ENCODE data around the gene GAB2.
"Not testable (repeated sequence)": the region's sequence is repeated elsewhere in the genome, so short reads cannot be mapped to it uniquely, and the experiment has no call there.

Gene GAB2

DNA sequence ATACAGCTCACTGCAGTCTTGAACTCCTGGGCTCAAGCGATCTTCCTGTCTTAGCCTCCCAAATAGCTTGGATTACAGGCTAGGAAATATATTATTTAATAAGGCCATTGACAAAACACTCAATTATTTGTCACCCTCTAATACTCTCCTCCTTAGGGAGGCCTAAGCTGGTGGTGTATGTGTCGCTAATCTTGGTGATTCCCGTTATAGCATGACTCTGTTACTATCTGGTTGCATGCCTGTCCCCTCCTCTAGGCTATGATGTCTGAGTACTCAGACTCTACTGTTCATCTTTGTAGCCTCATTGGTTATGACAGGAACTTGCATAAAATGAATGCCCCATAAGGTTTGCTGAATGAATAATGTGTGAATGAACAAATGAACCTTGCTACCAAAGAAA is 141.3 kb downstream of the GAB2 start:
- Histone ChIP-seq H3K9me3 (ENCODE audit: control insufficient read depth in 1 of 2, low read length in 2 of 2) (peaks cover 0 to 9% of the 10 kb centered on the region in 2 donors), H3K4me1 (ENCODE audit: control insufficient read depth in 1 of 2, insufficient read depth in 2 of 2, low read length in 2 of 2) (peaks cover 10% of the 10 kb centered on the region in 2 donors), H3K9ac (ENCODE audit: low read depth in 1 of 2, low read length in 2 of 2) (no peak overlapping the region), H3K36me3 (ENCODE audit: control insufficient read depth in 1 of 2, insufficient read depth in 2 of 2, low read length in 2 of 2) (peaks cover 0 to 18% of the 10 kb centered on the region in 2 donors), H3K4me3 (ENCODE audit: low read depth in 1 of 2, low read length in 2 of 2) (no peak overlapping the region), H3K27ac (ENCODE audit: low read depth, low read length) (no peak overlapping the region), H3K27me3 (ENCODE audit: control insufficient read depth in 1 of 2, insufficient read depth in 2 of 2, low read length in 2 of 2) (no peaks in the 10 kb centered on the region)

DNA sequence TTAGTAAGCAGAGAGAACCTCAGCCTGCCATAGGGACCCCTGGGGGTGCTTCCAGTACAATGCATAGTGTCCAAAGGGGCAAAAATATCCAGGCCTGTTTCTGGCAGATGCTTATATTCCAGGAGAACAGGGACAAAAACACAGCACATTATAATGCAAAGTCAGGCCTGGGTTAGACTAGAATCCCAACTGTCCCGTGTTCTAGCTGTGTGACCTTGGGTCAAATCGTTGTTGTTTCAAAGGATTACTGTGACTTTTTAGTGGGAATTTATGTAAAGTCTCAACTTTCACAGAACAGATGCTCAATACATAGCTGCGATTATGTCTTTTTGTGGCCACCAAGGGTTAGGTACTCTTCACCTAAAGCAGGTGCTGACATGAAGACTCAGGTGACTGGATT is 142.9 kb downstream of the GAB2 start:
- Histone ChIP-seq H3K36me3 (ENCODE audit: control insufficient read depth in 1 of 2, insufficient read depth in 2 of 2, low read length in 2 of 2) (peaks cover 0 to 8% of the 10 kb centered on the region in 2 donors), H3K9ac (ENCODE audit: low read depth in 1 of 2, low read length in 2 of 2) (no peak overlapping the region), H3K4me3 (ENCODE audit: low read depth in 1 of 2, low read length in 2 of 2) (no peak overlapping the region), H3K9me3 (ENCODE audit: control insufficient read depth in 1 of 2, low read length in 2 of 2) (peaks cover 0 to 9% of the 10 kb centered on the region in 2 donors), H3K4me1 (ENCODE audit: control insufficient read depth in 1 of 2, insufficient read depth in 2 of 2, low read length in 2 of 2) (peaks cover 10% of the 10 kb centered on the region in 2 donors), H3K27me3 (ENCODE audit: control insufficient read depth in 1 of 2, insufficient read depth in 2 of 2, low read length in 2 of 2) (no peaks in the 10 kb centered on the region), H3K27ac (ENCODE audit: low read depth, low read length) (no peak overlapping the region)

DNA sequence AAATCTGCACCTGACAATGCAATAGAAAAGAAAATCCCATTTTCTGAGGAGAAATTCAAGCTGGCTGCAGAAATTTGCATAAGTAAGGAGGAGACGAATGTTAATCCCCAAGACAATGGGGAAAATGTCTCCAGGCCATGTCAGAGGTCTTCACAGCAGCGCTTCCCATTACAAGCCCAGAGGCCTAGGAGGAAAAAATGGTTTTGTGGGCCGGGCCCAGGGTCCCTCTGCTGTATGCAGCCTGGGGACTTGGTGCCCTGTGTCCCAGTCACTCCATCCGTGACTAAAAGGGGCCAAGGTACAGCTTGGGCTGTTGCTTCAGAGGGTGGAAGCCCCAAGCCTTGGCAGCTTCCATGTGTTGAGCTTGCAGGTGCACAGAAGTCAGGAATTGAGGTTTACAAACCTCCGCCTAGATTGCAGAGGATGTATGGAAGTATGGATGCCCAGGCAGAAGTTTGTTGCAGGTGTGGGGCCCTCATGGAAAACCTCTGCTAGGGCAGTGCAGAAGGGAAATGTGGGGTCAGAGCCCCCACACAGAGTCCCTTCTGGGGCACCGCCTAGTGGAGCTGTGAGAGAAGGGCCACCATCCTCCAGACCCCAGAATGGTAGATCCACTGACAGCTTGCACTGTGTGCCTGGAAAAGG is 144.9 kb downstream of the GAB2 start:
- H3K4me1 ChIP-seq (ENCODE audit: control insufficient read depth in 1 of 2, insufficient read depth in 2 of 2, low read length in 2 of 2); H3K27ac ChIP-seq (ENCODE audit: low read depth, low read length); H3K27me3 ChIP-seq (ENCODE audit: control insufficient read depth in 1 of 2, insufficient read depth in 2 of 2, low read length in 2 of 2); H3K4me3 ChIP-seq (ENCODE audit: low read depth in 1 of 2, low read length in 2 of 2); H3K9ac ChIP-seq (ENCODE audit: low read depth in 1 of 2, low read length in 2 of 2); H3K36me3 ChIP-seq (ENCODE audit: control insufficient read depth in 1 of 2, insufficient read depth in 2 of 2, low read length in 2 of 2); H3K9me3 ChIP-seq (ENCODE audit: control insufficient read depth in 1 of 2, low read length in 2 of 2): not testable (repeated sequence)

DNA sequence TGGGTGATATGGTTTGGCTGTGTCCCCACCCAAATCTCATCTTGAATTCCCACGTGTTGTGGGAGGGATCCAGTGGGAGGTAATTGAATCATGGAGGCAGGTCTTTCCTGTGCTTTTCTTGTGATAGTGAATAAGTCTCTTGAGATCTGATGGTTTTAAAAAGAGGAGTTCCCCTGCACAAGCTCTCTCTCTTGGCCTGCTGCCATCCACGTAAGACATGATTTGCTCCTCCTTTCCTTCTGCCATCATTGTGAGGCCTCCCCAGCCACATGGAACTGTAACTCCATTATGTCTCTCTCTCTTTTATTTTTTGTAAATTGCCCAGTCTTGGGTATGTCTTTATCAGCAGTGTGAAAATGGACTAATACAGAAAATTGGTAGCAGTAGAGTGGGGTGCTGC is 145.8 kb downstream of the GAB2 start:
- H3K27ac ChIP-seq (ENCODE audit: low read depth, low read length); H3K9me3 ChIP-seq (ENCODE audit: control insufficient read depth in 1 of 2, low read length in 2 of 2); H3K27me3 ChIP-seq (ENCODE audit: control insufficient read depth in 1 of 2, insufficient read depth in 2 of 2, low read length in 2 of 2); H3K9ac ChIP-seq (ENCODE audit: low read depth in 1 of 2, low read length in 2 of 2); H3K36me3 ChIP-seq (ENCODE audit: control insufficient read depth in 1 of 2, insufficient read depth in 2 of 2, low read length in 2 of 2); H3K4me1 ChIP-seq (ENCODE audit: control insufficient read depth in 1 of 2, insufficient read depth in 2 of 2, low read length in 2 of 2); H3K4me3 ChIP-seq (ENCODE audit: low read depth in 1 of 2, low read length in 2 of 2): not testable (repeated sequence)

DNA sequence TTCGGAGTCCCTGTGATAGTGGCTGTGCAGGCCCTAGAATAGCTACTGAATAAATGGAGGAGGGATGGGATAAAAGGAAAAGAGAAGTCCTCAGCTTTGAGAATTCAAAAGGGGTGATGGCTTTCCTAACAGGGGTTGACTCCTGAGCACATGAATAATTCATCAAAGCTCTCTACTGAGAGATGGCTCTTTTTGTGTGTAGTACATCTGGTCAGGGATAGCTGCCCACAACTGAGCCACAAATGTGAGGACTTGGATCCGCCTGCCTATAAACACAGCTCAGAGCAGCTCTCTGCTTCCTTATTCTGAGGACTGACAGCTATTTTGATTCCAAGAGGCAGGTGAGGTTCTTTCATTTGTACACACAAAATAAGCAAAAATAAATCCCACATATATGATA is 146.6 kb downstream of the GAB2 start:
- no peak overlapping the region for H3K4me3 ChIP-seq (ENCODE audit: low read depth in 1 of 2, low read length in 2 of 2)
- H3K4me1 ChIP-seq (ENCODE audit: control insufficient read depth in 1 of 2, insufficient read depth in 2 of 2, low read length in 2 of 2) = no peaks in the 10 kb centered on the region
- peaks cover 0 to 5% of the 10 kb centered on the region in 2 donors for H3K36me3 ChIP-seq (ENCODE audit: control insufficient read depth in 1 of 2, insufficient read depth in 2 of 2, low read length in 2 of 2)
- peaks cover 0 to 9% of the 10 kb centered on the region in 2 donors for H3K9me3 ChIP-seq (ENCODE audit: control insufficient read depth in 1 of 2, low read length in 2 of 2)
- H3K27me3 ChIP-seq (ENCODE audit: control insufficient read depth in 1 of 2, insufficient read depth in 2 of 2, low read length in 2 of 2) = no peaks in the 10 kb centered on the region
- no peak overlapping the region for H3K9ac ChIP-seq (ENCODE audit: low read depth in 1 of 2, low read length in 2 of 2)
- H3K27ac ChIP-seq (ENCODE audit: low read depth, low read length) = no peak overlapping the region

DNA sequence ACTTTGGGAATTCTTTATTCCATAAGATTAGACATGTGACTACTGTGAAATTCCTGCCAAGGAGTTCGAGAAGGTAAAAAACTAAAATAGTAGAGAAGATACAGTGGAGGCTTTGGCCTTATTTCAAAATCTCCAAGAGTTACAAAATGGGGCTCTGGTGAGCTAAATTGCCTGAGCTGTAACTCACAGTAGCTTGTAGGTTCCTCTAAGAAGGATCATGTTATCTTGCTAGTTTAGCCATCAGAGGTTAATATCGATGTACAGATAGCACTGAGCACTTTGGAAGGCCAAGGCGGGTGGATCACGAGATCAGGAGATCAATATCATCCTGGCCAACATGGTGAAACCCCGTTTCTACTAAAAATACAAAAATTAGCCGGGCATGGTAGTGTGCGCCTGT is 147.8 kb downstream of the GAB2 start:
- Histone ChIP-seq H3K4me1 (ENCODE audit: control insufficient read depth in 1 of 2, insufficient read depth in 2 of 2, low read length in 2 of 2) (no peaks in the 10 kb centered on the region), H3K27ac (ENCODE audit: low read depth, low read length) (no peak overlapping the region), H3K9ac (ENCODE audit: low read depth in 1 of 2, low read length in 2 of 2) (no peak overlapping the region), H3K4me3 (ENCODE audit: low read depth in 1 of 2, low read length in 2 of 2) (no peak overlapping the region), H3K9me3 (ENCODE audit: control insufficient read depth in 1 of 2, low read length in 2 of 2) (peaks cover 0 to 9% of the 10 kb centered on the region in 2 donors), H3K27me3 (ENCODE audit: control insufficient read depth in 1 of 2, insufficient read depth in 2 of 2, low read length in 2 of 2) (no peaks in the 10 kb centered on the region), H3K36me3 (ENCODE audit: control insufficient read depth in 1 of 2, insufficient read depth in 2 of 2, low read length in 2 of 2) (peaks cover 0 to 5% of the 10 kb centered on the region in 2 donors)

DNA sequence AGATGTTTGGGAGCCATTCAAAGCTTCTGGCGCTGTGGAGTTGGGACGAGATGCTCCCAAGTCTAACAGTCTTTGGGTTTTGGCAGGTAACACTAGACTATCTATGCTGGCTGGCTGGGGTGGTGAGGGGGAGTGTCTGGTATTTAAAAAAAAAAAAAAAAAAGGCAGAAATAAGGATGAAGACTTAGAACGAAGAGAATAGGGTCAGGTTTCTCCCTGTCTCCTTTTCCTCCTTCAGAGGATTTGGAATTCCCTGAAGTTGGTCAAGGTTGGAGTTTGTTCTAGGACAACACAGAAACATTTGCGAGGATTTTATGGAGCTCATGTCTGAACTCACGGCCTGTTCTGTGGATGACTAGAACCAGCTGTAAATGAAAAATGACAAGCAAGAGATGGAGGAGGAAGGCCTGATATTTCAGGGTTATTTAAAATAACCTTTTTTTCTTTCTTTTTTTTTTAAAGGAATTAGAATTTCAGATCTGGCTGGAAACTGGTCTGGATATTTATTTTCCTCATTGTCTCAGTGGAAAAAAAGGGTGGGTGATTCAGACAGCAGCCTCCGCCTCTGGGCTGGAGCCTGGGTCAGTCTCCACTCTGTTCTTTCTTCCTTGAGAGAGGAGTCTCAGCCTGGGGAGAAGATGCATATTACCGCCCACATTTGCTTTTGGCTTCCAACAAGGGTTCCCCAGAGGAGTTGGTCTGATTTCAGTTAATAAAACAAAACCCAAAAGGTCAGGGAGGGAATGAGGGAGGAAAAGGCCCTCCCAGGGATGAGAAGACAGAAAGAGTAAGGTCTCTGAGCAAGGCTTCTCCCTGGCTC is 148.8 kb downstream of the GAB2 start:
- Histone ChIP-seq H3K9me3 (ENCODE audit: control insufficient read depth in 1 of 2, low read length in 2 of 2) (peaks cover 0 to 9% of the 10 kb centered on the region in 2 donors), H3K9ac (ENCODE audit: low read depth in 1 of 2, low read length in 2 of 2) (no peak overlapping the region), H3K4me3 (ENCODE audit: low read depth in 1 of 2, low read length in 2 of 2) (no peak overlapping the region), H3K27me3 (ENCODE audit: control insufficient read depth in 1 of 2, insufficient read depth in 2 of 2, low read length in 2 of 2) (no peaks in the 10 kb centered on the region), H3K36me3 (ENCODE audit: control insufficient read depth in 1 of 2, insufficient read depth in 2 of 2, low read length in 2 of 2) (peaks cover 0 to 5% of the 10 kb centered on the region in 2 donors), H3K27ac (ENCODE audit: low read depth, low read length) (no peak overlapping the region), H3K4me1 (ENCODE audit: control insufficient read depth in 1 of 2, insufficient read depth in 2 of 2, low read length in 2 of 2) (no peaks in the 10 kb centered on the region)

DNA sequence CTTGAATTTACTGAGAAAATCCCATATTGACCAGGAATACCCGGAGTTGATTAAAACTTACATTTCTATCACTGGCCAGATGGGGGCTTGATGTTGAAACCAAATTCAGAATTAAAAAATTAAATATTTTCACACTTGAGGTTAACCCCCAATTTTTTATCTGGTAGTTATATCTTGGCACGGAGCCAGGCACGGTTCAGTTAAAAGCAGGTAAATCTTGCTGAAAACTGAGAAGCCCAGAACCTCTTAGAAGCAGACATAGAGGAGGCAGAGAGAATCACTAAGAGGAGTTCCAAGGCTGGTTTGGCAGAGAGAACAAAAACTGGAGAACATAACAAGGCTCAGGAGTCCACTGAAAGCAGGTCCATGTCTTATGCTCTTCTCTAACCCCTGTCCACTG is 151.2 kb downstream of the GAB2 start:
- Histone ChIP-seq H3K9ac (ENCODE audit: low read depth in 1 of 2, low read length in 2 of 2) (no peak overlapping the region), H3K4me1 (ENCODE audit: control insufficient read depth in 1 of 2, insufficient read depth in 2 of 2, low read length in 2 of 2) (no peaks in the 10 kb centered on the region), H3K36me3 (ENCODE audit: control insufficient read depth in 1 of 2, insufficient read depth in 2 of 2, low read length in 2 of 2) (no peaks in the 10 kb centered on the region), H3K27ac (ENCODE audit: low read depth, low read length) (no peak overlapping the region), H3K9me3 (ENCODE audit: control insufficient read depth in 1 of 2, low read length in 2 of 2) (no peaks in the 10 kb centered on the region), H3K4me3 (ENCODE audit: low read depth in 1 of 2, low read length in 2 of 2) (no peak overlapping the region), H3K27me3 (ENCODE audit: control insufficient read depth in 1 of 2, insufficient read depth in 2 of 2, low read length in 2 of 2) (no peaks in the 10 kb centered on the region)

DNA sequence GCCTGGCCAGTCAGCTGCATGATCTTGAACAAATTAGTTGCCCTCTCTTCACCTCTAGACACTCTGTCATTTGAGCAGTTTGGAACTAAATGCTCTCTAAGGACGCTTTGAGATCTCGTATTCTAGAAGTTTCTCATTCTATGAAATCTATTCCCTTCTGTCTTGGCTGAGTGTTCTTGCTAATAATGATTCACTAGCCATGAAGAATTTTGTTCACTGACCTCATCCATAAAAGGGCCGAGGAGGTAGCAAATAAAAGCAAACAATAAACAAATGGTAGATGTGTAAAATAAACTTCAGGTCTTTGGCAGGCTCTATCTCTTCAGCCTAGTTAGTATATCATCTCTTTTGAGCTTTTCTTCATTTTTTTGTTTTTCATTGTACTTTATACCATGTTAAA is 152.3 kb downstream of the GAB2 start:
- Histone ChIP-seq H3K4me3 (ENCODE audit: low read depth in 1 of 2, low read length in 2 of 2) (no peak overlapping the region), H3K4me1 (ENCODE audit: control insufficient read depth in 1 of 2, insufficient read depth in 2 of 2, low read length in 2 of 2) (no peaks in the 10 kb centered on the region), H3K9ac (ENCODE audit: low read depth in 1 of 2, low read length in 2 of 2) (no peak overlapping the region), H3K27ac (ENCODE audit: low read depth, low read length) (no peak overlapping the region), H3K9me3 (ENCODE audit: control insufficient read depth in 1 of 2, low read length in 2 of 2) (no peaks in the 10 kb centered on the region), H3K27me3 (ENCODE audit: control insufficient read depth in 1 of 2, insufficient read depth in 2 of 2, low read length in 2 of 2) (no peaks in the 10 kb centered on the region), H3K36me3 (ENCODE audit: control insufficient read depth in 1 of 2, insufficient read depth in 2 of 2, low read length in 2 of 2) (no peaks in the 10 kb centered on the region)

DNA sequence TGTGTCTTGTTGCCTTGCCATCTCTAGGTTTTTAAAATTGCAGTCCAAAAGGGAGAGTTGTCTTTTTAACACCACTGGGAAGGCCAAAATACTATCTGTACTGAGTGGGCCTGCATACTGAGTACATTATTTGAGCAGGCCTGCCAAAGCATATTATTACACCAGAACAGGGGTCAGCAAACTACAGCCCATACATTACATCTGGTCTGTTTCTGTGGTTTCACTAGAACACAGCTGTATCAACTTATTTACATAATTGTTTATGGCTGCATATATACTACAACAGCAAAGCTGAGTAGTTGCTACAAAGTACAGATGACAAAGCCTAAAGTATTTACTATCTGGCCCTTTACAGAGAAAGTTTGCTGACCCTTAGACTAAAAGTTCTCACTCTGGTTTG is 154.9 kb downstream of the GAB2 start:
- peaks cover 0 to 5% of the 10 kb centered on the region in 2 donors for H3K4me1 ChIP-seq (ENCODE audit: control insufficient read depth in 1 of 2, insufficient read depth in 2 of 2, low read length in 2 of 2)
- no peaks in the 10 kb centered on the region for H3K27me3 ChIP-seq (ENCODE audit: control insufficient read depth in 1 of 2, insufficient read depth in 2 of 2, low read length in 2 of 2)
- no peak overlapping the region for H3K9ac ChIP-seq (ENCODE audit: low read depth in 1 of 2, low read length in 2 of 2)
- no peaks in the 10 kb centered on the region for H3K9me3 ChIP-seq (ENCODE audit: control insufficient read depth in 1 of 2, low read length in 2 of 2)
- no peak overlapping the region for H3K27ac ChIP-seq (ENCODE audit: low read depth, low read length)
- H3K36me3 ChIP-seq (ENCODE audit: control insufficient read depth in 1 of 2, insufficient read depth in 2 of 2, low read length in 2 of 2) = no peaks in the 10 kb centered on the region
- no peak overlapping the region for H3K4me3 ChIP-seq (ENCODE audit: low read depth in 1 of 2, low read length in 2 of 2)
